GM23338 (cell line): ENCODE measurements around the gene ATOH8.

Source experiments
- CTCF ChIP-seq, 2 experiments: fragments of 200-600 bp in 1 of 2; sonication (generic) in 1 of 2; conservative IDR thresholded peaks; 2 replicates each; pipeline versions ENCODE4 v1.5.1 to v1.6.1; 2016 to 2017; ENCODE audit warnings: antibody characterized with exemption in 2 of 2, low read depth in 2 of 2, mild to moderate bottlenecking in 2 of 2, moderate library complexity in 1 of 2
- EZH2 ChIP-seq: fragments of 200-600 bp; sonication (generic); IDR thresholded peaks from one replicate; pipeline ENCODE4 v1.8.0; 2017; ENCODE audit warnings: antibody characterized with exemption, mild to moderate bottlenecking, low read depth; ENCODE audit not compliant: unreplicated experiment
- TF ChIP-seq, protein P1 (sequence below): IDR thresholded peaks from 2 replicates; pipeline ENCODE4 v1.6.1; 2016; ENCODE audit warnings: antibody characterized with exemption

DNA sequence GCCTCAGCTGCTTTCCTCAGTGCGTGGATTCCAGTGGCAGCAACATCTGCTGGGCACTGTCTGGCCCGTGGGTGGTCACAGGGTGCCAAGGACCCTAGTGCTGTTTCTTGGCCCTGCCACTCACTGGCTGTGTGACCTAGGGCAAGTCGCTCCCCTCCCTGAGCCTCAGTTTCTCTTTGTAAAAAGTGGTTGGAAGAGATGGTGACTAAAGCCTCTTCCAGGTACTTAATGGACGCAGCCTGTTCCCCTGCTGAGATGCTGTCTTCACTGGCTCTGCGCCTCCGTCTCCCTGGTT is 42.2 kb downstream of the ATOH8 start:
- TF ChIP-seq, protein P1, sequence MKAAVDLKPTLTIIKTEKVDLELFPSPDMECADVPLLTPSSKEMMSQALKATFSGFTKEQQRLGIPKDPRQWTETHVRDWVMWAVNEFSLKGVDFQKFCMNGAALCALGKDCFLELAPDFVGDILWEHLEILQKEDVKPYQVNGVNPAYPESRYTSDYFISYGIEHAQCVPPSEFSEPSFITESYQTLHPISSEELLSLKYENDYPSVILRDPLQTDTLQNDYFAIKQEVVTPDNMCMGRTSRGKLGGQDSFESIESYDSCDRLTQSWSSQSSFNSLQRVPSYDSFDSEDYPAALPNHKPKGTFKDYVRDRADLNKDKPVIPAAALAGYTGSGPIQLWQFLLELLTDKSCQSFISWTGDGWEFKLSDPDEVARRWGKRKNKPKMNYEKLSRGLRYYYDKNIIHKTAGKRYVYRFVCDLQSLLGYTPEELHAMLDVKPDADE, result no peak
- TF ChIP-seq CTCF (conservative IDR thresholded peaks at IDR 0.05; ENCODE audit: low read depth in 2 of 2), result no peak
- TF ChIP-seq EZH2, result no peak
